NOMO-1 treated with DMSO at 0.1 percent for 48 hours (cell line): Measurements from ENCODE around the gene TTLL6.

Experiments used
- DNase-seq: peaks from one replicate; lab custom pipeline; 2025; ENCODE audit not compliant: unreplicated experiment; lab: John Stamatoyannopoulos, UW

TTLL6 gene

DNA sequence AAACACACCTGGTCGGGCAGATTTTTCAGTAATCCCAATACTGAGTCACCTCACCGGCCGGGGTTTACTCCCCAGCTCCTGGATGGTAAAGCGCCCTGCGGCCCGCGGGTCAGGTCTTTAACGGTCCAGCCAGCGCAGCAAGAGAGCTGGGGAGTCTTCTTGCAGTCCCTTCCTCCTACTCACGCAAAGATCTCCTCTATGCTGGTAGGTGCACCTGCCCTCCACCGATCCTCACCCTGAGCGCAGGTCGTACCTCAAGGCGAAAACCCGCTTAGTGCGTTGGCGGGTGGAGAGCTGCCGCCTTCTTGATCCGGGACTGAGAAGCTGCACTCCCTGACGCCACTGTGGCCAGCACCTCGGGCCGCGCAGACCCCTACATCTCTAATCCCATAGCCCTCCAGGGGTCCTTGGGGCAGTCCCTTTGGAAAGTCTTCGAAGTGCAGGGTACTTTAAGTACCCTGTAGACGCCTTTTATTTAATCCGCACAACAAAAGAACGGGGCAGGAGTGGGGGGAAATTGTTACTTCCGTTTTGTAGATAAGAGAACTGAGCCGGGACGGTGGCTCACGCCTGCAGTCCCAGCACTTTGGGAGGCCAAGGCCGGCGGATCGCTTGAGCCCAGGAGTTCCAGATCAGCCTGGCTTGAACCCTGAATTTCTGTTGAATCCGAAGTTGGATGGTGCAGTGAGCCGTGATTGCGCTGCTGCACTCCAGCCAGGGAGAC is 78.1 kb downstream of the TTLL6 start:
- DNase-seq: no peak

DNA sequence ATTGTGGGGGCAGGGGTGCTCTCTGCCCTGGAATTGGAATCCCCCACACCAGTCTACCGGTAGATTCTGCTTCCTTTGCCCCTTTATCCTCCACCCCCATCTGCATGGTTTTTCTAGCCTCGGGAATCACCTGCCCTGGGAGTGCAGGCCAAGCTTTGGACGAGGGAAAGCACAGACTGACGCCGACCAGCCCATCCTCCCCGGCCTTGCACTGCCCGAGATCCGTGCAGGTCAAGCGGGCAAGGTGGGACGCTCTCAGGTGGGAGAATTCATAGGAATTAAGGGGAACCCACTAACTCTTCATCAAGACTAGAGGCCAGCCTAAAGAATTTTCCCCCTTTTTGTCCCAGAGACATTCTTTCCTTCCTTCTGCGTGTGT is 78.6 kb downstream of the TTLL6 start:
- no peak for DNase-seq

DNA sequence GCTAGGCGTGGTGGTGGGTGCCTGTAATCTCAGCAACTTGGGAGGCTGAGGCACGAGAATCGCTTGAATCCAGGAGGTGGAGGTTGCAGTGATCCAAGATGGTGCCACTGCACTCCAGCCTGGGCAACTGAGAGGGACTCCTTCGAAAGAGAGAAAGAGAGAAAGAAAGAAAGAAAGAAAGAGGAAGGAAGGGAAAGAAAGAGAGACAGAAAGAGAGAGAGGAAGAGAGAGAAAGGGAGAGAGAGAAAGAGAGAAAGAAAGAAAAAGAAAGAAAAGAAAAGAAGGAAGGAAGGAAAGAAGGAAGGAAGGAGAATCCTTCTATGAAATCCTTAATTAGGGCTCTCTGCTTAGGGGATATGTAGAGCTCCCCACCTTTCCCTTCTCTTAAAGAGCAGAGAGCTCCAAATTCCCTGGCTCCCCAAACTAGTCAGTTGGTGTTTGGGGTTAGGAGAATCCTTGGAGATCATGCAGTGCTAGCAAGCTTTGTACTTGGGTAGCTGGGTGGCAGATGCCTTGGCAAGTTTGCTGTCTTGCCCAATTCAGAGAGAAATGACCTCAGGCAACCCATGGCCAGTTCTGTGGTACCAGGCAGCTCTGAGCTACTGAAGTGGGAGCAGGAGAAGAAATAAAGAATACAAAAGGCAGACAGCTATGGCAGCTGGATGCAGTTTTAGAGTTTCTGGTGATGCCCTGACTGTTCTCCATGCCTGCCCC is 79.5 kb downstream of the TTLL6 start:
- no peak for DNase-seq

DNA sequence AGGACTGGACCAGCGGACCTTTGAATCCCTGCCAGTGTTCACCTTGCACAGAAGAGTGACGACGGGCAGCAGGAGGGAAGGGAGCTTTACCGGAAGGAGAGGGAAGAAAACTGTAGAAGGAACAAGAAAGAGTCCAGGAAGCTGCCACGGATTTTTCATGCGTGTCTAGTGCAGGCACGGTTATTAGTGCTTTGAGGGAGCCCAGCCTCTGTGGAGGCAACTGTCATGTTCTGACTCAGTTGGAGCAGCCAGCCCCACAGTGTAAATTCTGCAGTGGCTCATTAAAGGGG is 82.0 kb downstream of the TTLL6 start:
- DNase-seq: no peak

DNA sequence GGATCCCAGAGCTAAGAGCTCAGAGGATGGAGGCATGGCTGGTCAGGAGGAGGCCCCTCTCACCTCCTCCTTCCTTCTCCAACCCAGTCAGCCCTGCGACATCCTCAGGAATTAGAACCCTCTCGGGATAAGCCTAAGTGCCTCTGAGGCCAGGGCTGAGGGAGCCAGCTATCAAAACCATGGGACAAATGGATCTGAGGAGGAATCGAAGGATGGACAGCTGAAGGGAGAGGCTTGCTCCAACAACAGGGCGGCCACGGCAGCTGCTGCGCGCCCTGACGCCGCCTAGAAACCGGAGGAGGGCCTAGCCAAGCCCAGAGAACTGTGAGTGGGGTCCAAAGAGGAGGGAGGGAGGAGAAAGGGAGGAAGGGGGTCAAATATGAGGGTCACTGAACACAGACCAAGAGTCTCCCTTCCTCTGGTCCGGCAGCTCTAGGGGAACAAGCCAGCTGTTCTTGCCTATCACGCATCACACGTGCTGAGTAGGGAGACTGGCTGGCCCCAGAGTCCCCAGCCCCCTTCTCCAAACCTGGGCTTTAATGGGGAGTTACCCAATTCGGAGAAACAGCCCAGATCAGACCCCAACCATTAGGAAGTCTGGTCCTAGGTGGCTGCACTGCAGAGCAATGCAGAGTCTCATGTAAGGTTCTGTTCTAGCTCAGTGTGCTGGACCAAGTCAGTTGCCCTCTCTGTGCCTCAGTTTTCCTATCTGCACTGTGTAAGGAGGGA is 82.5 kb downstream of the TTLL6 start:
- no peak for DNase-seq

DNA sequence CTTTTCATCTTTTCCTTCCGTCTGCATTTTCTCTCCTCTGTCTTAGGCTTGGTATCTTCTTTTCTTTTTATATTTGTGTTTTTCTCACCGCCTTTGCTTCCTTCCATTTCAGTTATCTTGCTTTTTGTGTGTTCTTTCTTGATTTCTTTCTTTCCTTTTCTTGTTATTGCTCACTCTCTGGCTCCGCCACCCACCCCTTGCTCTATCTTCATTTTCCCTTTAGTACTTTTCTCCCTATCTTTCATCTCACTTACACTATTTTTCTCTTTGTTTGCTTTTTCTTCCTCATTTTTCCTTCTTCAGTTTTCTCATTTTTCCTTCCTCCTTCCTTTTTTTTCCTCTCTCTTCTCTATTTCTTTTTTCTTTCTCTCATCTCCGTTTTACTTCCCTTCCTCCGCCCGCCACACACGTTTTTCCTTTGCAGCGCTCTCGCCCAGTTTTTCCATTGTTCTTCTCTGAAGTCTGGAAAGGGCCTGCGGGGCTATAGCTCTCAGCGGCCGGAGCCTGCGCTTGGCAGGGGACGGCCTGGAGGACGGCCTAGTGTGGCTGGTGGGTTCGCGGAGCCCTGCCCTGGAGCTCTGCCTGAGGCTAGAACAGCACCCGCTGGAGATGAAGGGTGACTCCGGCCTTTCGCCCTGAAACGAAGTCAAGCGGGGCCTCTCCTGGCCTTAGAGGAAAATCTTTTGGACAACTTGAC is 83.2 kb downstream of the TTLL6 start:
- no peak for DNase-seq

DNA sequence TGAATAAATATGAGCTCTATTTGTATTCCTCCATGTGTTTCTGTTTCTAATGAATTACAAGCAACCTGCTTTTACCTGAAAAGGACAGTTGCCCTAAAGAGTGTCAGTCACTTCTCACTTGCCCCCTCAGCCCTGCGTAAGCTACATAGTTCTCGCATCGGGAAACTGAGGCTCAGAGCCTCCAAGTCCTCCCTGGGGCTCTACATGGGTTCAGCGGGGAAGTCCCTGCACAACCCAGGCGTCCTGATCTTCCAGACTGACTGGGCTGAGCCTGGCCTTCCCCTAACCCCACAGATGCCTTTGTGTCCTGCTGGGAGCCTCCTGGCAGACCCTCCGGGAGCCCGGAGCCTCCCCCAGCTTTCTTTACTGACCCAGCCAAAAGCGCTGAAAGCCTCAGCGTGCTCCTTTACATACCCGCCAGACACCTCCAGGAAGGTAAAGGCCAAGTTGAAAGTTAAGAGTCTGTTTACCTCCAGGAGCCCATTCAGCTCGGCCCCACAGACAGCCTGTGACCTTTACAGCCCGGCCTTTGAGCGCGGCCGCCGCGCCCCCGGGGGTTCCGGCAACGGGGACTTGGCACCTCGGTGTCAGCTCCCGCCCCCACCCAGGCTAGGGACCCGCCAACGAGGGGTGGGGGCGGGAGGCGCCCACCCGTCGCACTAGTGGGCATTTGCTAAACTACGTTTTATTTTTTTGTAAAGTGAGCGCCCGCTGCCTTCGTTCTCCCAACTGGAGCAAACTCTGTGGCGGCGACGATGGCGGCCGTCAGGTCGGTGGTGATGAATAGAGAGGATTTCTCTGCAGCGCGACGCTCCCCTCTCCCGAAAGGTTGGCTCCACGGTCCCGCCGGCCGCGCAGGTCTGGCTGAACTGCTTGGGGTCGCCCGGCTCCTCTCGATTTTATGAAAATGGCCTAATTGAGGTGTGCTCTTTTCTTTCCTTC is 84.1 kb downstream of the TTLL6 start:
- DNase-seq: no peak

DNA sequence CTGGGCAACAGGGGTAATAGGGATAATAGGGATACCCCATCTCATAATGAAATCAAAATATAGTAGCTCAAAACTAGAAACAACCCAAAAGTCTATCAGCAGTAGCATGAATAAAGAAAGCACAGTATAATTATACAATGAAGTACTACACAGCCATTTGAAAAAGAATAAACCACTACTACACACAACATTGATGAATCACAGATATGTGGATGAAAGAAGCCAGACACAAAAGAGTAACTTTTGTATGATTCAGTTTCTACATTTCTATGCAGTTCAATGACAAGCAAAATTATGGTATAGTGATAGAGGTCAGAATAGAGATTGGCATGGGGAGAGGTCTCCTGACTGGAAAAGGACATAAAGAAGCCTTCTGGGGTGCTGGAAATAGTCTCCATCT is 85.7 kb downstream of the TTLL6 start:
- DNase-seq: no peak

DNA sequence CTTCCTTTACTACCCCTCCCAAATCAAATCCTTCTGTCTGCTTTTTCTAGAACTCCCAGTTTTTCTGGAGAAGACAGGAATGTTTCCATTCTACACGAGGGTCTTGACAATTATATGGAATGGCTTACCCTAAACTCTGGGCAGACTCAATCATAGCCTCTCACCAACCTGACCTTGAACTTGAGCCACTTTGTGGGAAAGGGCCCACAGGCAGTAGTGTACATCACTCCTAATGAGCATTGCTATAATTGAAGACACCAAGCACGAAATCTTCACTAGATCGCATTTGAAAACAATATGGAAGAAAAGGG is 86.8 kb downstream of the TTLL6 start:
- no peak for DNase-seq

DNA sequence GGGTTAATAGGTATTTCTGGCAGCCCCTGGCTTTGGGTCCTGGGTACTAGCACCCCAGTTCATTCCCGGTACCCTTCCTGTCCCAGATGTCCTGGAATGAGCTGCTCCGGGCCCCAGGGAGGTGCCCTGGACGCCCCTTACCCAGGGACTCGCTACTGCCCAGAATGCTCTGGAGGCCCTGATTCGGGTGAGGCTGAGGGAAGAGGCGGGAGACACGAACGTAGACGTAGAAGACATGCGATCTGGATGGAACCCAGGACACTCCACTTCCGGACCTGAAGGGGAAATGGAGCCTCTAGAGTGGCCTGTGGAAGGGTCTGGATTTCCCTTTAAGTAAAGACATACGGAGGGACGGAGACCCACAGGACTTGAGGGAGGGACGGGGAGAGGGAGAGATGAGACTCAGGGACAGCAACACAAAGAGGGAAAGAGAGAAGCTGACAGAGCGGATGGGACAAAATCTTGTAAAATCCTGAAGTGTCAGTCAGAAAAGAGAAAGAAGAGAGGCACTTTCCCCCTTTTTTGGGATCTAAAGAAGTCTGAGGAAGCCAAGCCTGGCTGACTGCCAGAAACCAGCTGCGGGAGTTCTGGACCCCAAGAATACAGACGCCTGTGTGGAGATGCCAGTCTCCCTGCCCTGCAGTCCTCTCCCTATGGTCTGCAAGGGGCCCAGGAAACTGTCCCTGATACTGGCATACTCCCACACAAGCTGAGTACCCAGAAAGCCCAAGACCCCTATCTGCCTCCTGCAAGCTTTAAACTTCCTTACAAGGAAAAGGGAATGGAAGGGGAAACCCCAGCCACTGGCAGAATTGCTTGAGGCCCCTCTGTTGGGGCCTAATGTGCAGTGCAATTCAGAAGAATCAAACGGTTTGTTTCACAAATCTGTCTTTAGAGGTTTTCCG is 87.4 kb downstream of the TTLL6 start:
- DNase-seq: no peak

DNA sequence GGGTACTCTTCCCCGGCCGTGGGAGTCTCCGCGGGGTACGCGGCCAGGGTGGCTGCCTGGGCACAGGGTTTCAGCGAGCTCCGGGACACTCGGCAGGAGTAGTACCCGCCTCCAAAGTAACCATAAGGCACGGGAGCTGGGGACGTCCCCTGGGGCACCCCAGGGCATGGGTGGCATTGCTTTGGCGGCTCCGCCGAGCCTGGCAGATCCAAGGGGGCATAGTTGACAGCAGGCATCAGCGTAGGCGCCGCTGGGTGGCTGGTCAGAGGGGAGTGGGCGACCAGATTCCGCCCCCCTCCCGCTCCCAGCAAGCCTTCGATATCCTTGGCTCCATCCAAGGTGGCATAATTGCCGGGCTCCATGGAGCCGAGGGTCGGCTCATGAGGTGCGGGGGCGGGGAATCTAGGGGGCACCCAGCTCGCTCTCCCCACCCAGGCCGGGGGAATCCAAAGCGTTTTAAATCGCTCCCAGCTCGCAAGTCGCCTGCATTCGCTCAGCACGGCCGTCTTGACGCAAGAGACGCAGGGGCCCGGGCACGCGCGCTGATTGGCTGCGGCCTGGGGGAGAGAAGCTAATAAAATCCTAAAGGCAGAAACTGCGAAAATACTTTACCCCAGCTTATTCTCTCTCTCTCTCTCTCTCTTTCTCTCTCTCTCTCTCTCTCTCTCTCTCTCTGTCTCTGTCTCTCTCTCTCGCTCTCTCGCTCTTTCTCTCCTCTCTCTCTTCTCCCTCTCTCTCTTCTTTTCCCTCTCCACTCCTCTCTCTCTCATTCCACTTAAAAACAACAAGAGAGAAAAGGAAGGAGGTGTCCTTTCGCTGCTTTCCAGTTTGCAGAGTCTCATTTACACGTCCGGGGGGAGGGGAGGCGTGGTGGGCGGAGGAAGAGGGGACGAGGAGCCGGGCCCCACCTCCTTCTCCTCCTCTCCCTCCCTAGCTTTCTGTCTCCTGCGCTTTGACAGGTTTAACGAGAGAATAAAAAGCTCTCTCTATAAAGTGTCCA is 88.5 kb downstream of the TTLL6 start, which contains the start of gene HOXB13:
Gene HOXB13, minus strand, starts transcription at position 519 of the 1,000 bp plus-strand sequence. Its CDS starts 157 bp downstream, at position 362.
- DNase-seq: peak; percentile 47

DNA sequence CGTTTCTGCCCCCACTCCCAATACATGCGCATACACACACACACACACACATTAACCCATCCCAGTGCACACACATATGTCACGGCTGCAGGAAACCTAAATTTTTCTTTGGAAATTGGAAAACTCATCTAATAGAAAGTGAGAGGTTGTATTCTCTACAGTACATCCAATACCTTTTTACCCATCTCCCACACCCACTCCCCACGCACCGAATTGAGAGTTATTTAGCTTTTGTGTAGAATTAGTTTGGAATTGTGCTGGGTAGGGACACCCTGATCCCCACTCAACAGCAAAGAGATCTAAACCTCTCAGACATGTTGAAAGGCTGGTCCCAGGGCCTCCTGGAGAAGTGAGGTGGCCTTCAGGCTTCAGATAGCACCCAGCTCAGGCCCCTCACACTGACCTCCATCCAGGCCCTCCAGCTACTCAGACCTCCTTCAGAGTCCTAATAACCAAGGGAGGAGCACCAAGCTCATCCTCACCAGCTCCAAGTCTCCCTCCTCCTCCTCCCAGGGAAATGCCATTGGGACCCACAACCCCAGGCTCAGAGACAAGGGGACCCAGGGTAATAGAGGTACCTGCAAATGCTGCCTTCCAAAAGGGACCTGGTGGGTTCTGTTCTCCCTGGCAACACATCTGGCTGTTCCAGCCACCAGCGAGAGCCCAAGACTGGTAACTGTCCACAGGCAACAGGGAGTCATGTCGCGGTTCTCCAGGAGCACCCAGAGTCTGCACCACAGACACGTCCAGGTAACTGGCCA is 89.4 kb downstream of the TTLL6 start:
- DNase-seq: no peak

DNA sequence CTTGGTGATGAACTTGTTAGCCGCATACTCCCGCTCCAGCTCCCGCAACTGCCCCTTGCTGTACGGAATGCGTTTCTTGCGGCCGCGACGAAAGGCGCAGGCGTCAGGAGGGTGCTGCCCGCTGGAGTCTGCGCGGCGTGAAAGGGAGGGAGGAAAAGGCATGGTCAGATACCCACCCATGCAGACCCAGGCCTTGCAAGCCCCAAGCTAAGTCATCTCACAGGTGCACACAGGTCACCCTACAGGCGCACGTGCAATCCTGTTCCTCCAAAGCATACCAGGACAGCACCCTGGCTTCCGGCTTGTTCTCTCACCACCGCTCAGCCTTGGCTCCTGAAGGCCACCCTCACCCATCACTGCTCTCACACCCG is 90.1 kb downstream of the TTLL6 start:
- no peak for DNase-seq

DNA sequence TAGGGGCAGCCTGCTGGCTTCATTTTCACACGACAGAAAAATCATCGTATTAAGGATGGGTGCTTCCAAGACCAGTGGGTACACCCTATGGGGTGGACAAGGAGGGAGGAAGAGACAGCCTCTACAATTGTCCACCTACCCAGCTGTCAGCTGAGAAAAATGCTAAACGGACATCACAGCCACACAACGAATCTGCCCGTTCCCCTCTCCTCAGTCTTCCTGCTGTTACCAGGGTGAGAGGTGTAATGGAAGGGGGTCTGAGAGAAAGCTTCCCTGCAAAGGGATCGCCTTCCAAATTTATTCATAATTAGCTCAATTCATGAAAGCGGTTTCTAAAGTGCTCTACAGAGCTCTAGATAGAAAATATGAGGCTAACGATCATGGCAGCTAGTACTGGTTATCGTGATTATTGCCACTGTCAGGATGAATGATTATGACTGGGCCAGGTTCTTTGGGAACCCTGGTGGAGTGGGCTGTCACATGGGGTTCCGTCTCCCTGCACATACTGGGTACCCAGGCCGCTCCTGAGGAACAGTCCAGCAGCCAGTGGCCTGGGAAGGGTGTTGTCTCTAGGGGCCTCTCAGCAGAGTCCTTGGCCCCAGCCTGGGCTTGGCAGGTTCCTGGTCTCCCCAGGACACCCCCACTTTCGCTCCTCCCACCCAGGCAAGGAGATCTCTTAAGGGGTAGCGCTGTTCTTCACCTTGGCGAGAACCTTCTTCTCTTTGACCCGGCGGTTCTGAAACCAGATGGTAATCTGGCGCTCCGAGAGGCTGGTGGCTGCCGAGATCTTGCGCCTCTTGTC is 90.7 kb downstream of the TTLL6 start:
- no peak for DNase-seq

DNA sequence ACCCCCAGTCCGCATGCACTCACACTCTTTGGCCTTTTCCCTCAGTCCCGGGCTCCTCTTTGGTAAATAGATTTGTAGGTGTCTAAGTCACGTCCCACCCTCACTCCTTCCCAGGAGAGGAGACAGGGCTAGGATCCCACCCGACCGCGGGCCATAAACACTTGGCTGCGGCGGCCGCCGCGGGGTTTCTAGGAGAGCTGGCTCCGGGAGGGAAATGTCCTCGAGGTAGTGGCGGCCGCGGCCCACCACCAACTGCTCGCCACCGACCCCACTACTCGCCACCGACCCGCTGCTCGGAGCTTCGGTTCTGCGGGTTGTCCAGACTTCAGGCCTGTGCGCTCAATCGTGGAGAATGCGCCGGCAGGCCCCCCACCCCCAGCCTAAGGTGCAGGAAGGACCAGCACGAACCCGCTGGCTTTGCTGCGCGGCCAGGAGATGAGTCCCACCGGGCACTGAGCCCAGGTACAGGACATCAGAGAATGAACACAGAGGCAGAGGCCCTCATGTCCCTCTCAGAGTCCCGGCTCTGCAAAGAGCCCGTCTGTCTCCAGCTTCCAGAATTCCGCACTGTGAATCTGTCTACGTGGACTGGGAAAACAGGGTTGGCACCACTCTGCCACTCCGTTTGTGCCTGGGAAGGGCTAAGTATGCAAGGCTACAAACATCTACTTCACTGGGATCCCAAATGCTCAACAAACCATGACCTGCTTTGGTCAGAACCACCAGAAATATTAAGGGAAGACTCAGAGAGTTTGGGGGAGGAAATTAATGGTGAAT is 91.6 kb downstream of the TTLL6 start:
- DNase-seq: no peak

DNA sequence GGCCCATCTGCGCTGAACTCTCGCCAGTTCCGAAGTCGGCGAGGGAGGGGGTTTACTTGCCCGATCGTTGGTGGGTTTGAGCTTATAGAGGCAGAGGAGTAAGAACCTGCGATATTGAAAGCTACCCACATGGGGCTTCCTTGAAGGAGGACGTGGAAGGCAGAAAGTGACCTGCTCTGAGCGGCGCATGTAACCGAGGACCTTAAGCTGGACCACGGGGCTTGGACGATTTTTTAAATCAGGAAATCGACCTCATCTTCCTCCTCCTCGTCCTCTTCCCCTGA is 92.1 kb downstream of the TTLL6 start:
- DNase-seq: no peak
